Common myeloid progenitor, CD34-positive (primary cell): ENCODE results near the gene MFSD12.

ENCODE experiments used
- CTCF ChIA-PET: fragments of 350-600 bp; sonication (Branson Sonifier 250); formaldehyde crosslinking; loops from one replicate; lab custom pipeline; 2021; ENCODE audit warnings: antibody characterized with exemption; lab: Charles Lee
- POLR2A ChIA-PET: fragments of 350-600 bp; sonication (Branson Sonifier 250); formaldehyde crosslinking; loops from one replicate; lab custom pipeline; 2021; ENCODE audit warnings: antibody characterized with exemption; lab: Charles Lee
- DNase-seq, 3 donors: peaks; one replicate each; pipeline versions ENCODE4 v3.0.0 to v3.0.0-alpha.2; 2013
- H3K27ac ChIP-seq, 2 experiments: 1 replicate in 1 of 2; 2 replicates in 1 of 2; pipeline ENCODE4 v1.7.0; 2013; ENCODE audit warnings: inconsistent platforms in 2 of 2, low read length in 2 of 2, mild to moderate bottlenecking in 2 of 2, low read depth in 1 of 2, moderate library complexity in 1 of 2; ENCODE audit not compliant: severe bottlenecking in 2 of 2, insufficient read depth in 1 of 2, poor library complexity in 1 of 2
- H3K27me3 ChIP-seq, 5 experiments: replicated peaks in 2 of 5; 1 replicate in 3 of 5; 2 replicates in 2 of 5; pipeline versions ENCODE4 v1.6.1 to v1.7.0; 2013; ENCODE audit warnings: low read length in 4 of 5, mild to moderate bottlenecking in 2 of 5, moderate library complexity in 2 of 5, inconsistent platforms in 1 of 5; ENCODE audit not compliant: insufficient read depth in 5 of 5, control insufficient read depth in 4 of 5
- H3K36me3 ChIP-seq, 4 experiments: 1 replicate in 2 of 4; 2 replicates in 2 of 4; pipeline versions ENCODE4 v1.6.1 to v1.7.0; 2013; ENCODE audit warnings: low read length in 3 of 4, control low read depth in 1 of 4, mild to moderate bottlenecking in 1 of 4; ENCODE audit not compliant: control insufficient read depth in 4 of 4, insufficient read depth in 4 of 4
- H3K4me1 ChIP-seq, 4 experiments: 1 replicate in 3 of 4; 2 replicates in 1 of 4; pipeline versions ENCODE4 v1.6.1 to v1.7.1; 2013; ENCODE audit warnings: low read length in 3 of 4, mild to moderate bottlenecking in 3 of 4, control low read depth in 1 of 4, inconsistent platforms in 1 of 4, moderate library complexity in 1 of 4; ENCODE audit not compliant: control insufficient read depth in 4 of 4, insufficient read depth in 4 of 4; ENCODE audit errors: control extremely low read depth in 1 of 4
- H3K4me3 ChIP-seq, 7 experiments: 1 replicate in 4 of 7; 2 replicates in 3 of 7; pipeline versions ENCODE4 v1.5.1 to v1.7.0; 2013; ENCODE audit warnings: mild to moderate bottlenecking in 7 of 7, low read length in 6 of 7, moderate library complexity in 6 of 7, inconsistent platforms in 2 of 7, low read depth in 2 of 7, control low read depth in 1 of 7; ENCODE audit not compliant: insufficient read depth in 4 of 7, control insufficient read depth in 1 of 7; ENCODE audit errors: extremely low read depth in 1 of 7
- H3K9me3 ChIP-seq, 5 experiments: 1 replicate in 4 of 5; 2 replicates in 1 of 5; pipeline versions ENCODE4 v1.6.1 to v1.7.1; 2013; ENCODE audit warnings: low read length in 4 of 5, mild to moderate bottlenecking in 2 of 5, inconsistent platforms in 1 of 5, low read depth in 1 of 5, moderate library complexity in 1 of 5; ENCODE audit not compliant: control insufficient read depth in 4 of 5, insufficient read depth in 2 of 5; ENCODE audit errors: control extremely low read depth in 1 of 5
- WGBS: methylation state at CpG from one replicate; pipeline ENCODE4 v1.1.5; 2013; ENCODE audit not compliant: insufficient coverage; 5-methylcytosine and 5-hydroxymethylcytosine counted together

Gene MFSD12

DNA sequence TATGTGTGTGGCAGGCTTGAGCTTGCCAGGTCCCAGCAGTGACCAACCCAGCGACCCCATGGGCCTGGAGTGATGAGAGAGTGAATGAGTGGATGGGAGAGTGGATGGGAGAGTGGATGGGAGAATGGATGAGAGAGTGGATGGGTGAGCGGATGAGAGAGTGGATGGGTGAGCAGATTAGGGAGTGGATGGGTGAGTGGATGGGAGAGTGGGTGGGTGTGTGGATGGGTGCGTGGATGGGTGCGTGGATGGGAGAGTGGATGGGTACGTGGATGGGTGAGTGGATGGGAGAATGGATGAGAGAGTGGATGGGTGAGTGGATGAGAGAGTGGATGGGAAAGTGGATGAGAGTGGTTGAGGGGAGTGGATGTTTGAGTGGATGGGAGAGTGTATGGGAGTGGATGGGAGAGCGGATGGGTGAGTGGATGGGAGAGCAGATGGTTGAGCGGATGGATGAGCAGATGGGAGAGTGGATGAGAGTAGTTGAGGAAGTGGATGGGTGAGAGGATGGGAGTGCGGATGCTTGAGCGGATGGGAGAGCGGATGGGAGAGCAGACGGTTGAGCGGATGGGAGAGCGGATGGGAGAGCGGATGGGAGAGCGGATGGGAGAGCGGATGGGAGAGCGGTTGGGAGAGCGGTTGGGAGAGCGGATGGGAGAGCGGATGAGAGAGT is 28.7 kb downstream of the MFSD12 start:
- 99% methylated on average over 13 of the region's 20 CpGs for WGBS
- no peaks in the 10 kb centered on the region for H3K9me3 ChIP-seq
- DNase-seq: no peak
- H3K27me3 ChIP-seq: no peaks in the 10 kb centered on the region
- ChIA-PET POLR2A (no interaction called here), CTCF (no interaction called here)
- no peak overlapping the region for H3K27ac ChIP-seq
- no peak overlapping the region for H3K4me3 ChIP-seq
- no peaks in the 10 kb centered on the region for H3K4me1 ChIP-seq
- H3K36me3 ChIP-seq: peaks cover 11 to 80% (median 50%) of the 10 kb centered on the region in 4 experiments

DNA sequence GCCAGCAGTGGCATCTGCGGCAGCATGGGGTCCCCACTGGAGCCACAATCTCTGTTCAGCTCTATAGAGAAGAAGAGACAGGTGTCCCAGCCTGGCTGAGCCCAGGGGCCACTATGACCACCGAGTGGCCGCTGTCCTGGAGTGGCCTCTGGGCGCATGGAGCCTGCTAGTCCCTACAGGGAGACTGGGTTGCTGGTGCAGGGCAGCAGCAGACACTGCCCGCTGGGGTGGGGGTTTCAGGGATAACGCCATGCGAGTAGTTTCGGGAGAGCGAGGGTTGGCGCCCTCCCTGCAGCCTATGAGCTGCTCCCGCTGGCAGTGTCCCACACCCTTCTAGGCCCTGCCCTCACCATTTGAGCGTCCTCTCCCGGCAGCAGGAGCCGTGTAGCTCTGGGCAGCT is 29.3 kb downstream of the MFSD12 start:
- POLR2A ChIA-PET: no interaction called here
- Histone ChIP-seq H3K36me3 (peaks cover 8 to 80% (median 47%) of the 10 kb centered on the region in 4 experiments), H3K27me3 (no peaks in the 10 kb centered on the region), H3K4me3 (no peak overlapping the region), H3K27ac (no peak overlapping the region), H3K4me1 (no peaks in the 10 kb centered on the region), H3K9me3 (no peaks in the 10 kb centered on the region)
- 98% methylated on average over 13 of the region's 14 CpGs for WGBS
- DNase-seq: no peak
- CTCF ChIA-PET: interaction anchor here (0.9 kb wide), 1 partner anchor 17 kb away, joined by 3 read pairs; no protein-coding TSS in a partner anchor

DNA sequence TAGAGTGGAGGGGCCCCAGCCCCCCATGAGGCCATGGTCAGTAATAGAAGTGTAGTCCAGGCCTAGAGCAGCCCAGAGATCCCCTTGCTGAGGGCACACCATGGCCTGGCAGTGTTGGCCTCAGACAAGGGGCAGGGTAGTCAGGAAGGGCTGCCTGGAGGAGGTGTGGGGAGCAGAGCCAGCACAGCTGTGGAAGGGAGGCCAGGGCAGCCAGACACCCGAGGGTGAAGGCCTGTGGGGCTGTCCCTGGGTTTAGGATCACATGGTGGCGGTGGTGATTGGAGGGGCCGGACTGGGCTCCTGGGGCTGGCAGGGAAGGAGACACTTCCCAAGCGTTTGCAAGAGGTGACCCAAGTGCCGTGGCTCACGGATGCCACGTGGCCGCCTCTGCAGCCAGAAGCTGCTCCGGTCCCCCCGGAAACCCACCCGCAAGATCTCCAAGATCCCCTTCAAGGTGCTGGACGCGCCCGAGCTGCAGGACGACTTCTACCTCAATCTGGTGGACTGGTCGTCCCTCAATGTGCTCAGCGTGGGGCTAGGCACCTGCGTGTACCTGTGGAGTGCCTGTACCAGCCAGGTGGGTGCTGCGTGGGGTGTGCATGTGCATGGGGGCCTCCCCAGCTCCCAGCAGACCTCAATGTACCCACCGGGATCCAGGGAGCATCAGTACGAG is 30.0 kb downstream of the MFSD12 start:
- no peak for DNase-seq
- no peaks in the 10 kb centered on the region for H3K9me3 ChIP-seq
- POLR2A ChIA-PET: no interaction called here
- CTCF ChIA-PET: interaction anchor here (0.9 kb wide), 1 partner anchor 18 kb away, joined by 3 read pairs; no protein-coding TSS in a partner anchor
- peaks cover 8 to 79% (median 49%) of the 10 kb centered on the region in 4 experiments for H3K36me3 ChIP-seq
- H3K27me3 ChIP-seq: no peaks in the 10 kb centered on the region
- H3K27ac ChIP-seq: no peak overlapping the region
- no peak overlapping the region for H3K4me3 ChIP-seq
- WGBS: 98% methylated on average over 20 of the region's 21 CpGs
- H3K4me1 ChIP-seq: no peaks in the 10 kb centered on the region

- peaks cover 6 to 75% (median 49%) of the 10 kb centered on the region in 4 experiments for H3K36me3 ChIP-seq
- no peaks in the 10 kb centered on the region for H3K27me3 ChIP-seq
- no peak overlapping the region for H3K4me3 ChIP-seq
- POLR2A ChIA-PET: interaction anchor here (0.6 kb wide), 1 partner anchor 1070 kb away, joined by 3 read pairs; no protein-coding TSS in a partner anchor
- H3K4me1 ChIP-seq: no peaks in the 10 kb centered on the region
- no peak for DNase-seq
- H3K9me3 ChIP-seq: no peaks in the 10 kb centered on the region
- CTCF ChIA-PET: interaction anchor here (0.9 kb wide), 1 partner anchor 19 kb away, joined by 3 read pairs; no protein-coding TSS in a partner anchor
- 96% methylated on average over 25 of the region's 28 CpGs for WGBS
- H3K27ac ChIP-seq: no peak overlapping the region
These were observed 30.7 kb downstream of the MFSD12 start for GRCh38 chr19:3526507-3527237.

DNA sequence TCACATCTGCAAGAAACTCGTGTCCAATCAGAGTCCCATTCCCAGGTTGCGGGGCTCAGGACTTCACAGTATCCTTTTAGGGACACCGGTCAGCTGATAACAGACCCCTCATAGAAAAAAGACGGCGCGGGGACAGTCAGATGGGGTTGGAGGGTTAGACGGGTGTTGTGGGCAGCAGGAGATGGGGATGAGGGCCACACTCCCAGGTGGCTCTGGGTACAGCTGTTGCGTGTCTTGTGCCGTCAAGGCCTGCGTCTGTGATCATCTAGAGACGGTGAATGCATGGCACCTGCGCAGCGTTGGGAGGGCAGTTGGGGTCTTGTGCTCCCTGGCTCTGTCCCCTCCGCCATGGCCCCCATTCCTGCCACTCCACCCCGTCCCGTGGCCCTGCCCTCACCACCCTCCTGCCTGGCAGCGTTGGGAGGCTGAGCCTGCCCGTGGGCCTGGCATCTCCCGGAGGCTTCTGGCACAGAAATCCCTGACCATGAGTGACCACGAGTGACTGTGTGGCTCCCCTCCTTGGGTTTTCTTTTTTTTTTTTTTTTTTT is 32.4 kb downstream of the MFSD12 start:
- ChIA-PET CTCF (no interaction called here), POLR2A (no interaction called here)
- no peaks in the 10 kb centered on the region for H3K27me3 ChIP-seq
- WGBS: over 99% methylated on average over 13 of the region's 20 CpGs
- H3K4me1 ChIP-seq: peaks cover 0 to 2% (median under 1%) of the 10 kb centered on the region in 4 experiments
- no peak for DNase-seq
- no peak overlapping the region for H3K27ac ChIP-seq
- no peaks in the 10 kb centered on the region for H3K9me3 ChIP-seq
- H3K36me3 ChIP-seq: peaks cover 4 to 66% (median 48%) of the 10 kb centered on the region in 4 experiments
- no peak overlapping the region for H3K4me3 ChIP-seq

DNA sequence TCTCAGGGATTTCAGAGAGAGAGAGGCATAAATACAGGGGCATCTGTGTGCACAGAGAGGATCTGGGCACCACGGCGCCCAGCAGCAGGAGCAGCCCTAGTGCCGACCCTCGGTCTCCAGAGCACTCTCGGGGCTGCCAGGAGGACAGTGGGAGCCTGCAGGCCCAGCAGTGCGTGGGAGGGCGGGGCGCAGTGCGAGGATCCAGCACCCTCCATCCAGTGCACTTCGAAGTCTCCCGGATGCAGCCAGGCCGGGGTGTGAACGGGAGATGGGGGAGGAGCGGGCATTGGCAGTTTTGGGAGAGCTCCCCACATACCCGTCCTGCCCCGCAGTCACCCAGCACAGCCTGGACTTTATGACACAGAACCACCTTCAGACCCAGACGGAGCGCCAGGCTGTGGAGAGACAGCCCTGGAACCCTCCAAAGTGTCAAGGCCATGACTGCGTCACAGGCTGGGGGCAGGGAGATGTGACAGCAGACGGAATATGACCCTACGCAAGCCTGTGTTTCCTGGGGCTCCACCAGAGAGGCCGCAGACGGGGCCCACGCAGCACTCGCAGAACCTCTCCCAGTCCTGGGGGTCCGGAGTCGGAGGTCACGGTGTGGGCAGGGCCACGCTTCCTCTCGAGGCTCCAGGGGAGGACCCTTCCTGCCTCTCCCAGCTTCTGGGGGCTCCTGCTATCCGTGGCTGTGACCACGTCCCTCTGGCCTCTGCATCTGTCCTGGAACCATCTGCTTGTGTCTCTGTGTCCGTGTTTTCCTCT is 33.1 kb downstream of the MFSD12 start:
- no peak for DNase-seq
- no peaks in the 10 kb centered on the region for H3K27me3 ChIP-seq
- no peak overlapping the region for H3K4me3 ChIP-seq
- no peak overlapping the region for H3K27ac ChIP-seq
- peaks cover 4 to 71% (median 53%) of the 10 kb centered on the region in 4 experiments for H3K36me3 ChIP-seq
- POLR2A ChIA-PET: no interaction called here
- 98% methylated on average over 21 of the region's 33 CpGs for WGBS
- H3K9me3 ChIP-seq: no peaks in the 10 kb centered on the region
- H3K4me1 ChIP-seq: peaks cover 0 to 3% (median 1%) of the 10 kb centered on the region in 4 experiments
- CTCF ChIA-PET: no interaction called here
